Choroid plexus epithelial cell (primary cell): Measurements from ENCODE around the gene SOCS4.

Experiments
- DNase-seq: peaks from one replicate; pipeline ENCODE4 v3.0.0-alpha.2; 2010; ENCODE audit warnings: low read depth
- H3K4me3 ChIP-seq: 2 replicates; pipeline ENCODE4 v1.5.1; 2011; ENCODE audit warnings: low read depth, mild to moderate bottlenecking, control low read depth, low read length, moderate library complexity
- CTCF ChIP-seq: conservative IDR thresholded peaks from 2 replicates; pipeline ENCODE4 v1.5.1; 2011; ENCODE audit warnings: low read depth, mild to moderate bottlenecking, control low read depth, inconsistent platforms, low read length, moderate library complexity

Gene SOCS4

GRCh38 chr14:55098561-55098898 lies 71.5 kb downstream of the SOCS4 start:
- DNase-seq, result no peak
- H3K4me3 ChIP-seq, result no peak overlapping the region
- TF ChIP-seq CTCF, result no peak
